T-cell (primary cell): ENCODE measurements around the gene MPC2. TPM values are rescaled to one million over a fixed set of nuclear protein-coding genes. Genes with fewer than 3 reads are reported as not detected.

ENCODE experiments used
- ATAC-seq, 4 experiments: fragments of 200-7000 bp in 3 of 4; fragments of 150-1000 bp in 1 of 4; cut with Tn5 transposase; replicated peaks in 1 of 4; 1 replicate in 3 of 4; 2 replicates in 1 of 4; pipeline ENCODE4 v1.10.0; 2021; ENCODE audit warnings: moderate library complexity in 3 of 4, mild to moderate bottlenecking in 2 of 4, moderate number of reproducible peaks in 1 of 4
- CTCF ChIA-PET, 2 donors: fragments of 300-600 bp; sonication (Branson Sonifier 250); formaldehyde crosslinking; loops; one replicate each; lab custom pipeline; 2022; ENCODE audit warnings: antibody characterized with exemption in 2 of 2; lab: Charles Lee
- POLR2A ChIA-PET, 2 donors: fragments of 300-600 bp; sonication (Branson Sonifier 250); formaldehyde crosslinking; loops; one replicate each; lab custom pipeline; 2022; ENCODE audit warnings: antibody characterized with exemption in 2 of 2; lab: Charles Lee
- DNase-seq, 35 experiments: peaks; one replicate each; pipeline versions ENCODE4 v3.0.0 to v3.0.0-alpha.2; 2013 to 2023
- H3K27ac ChIP-seq: one replicate; pipeline ENCODE4 v1.5.1; 2013; ENCODE audit warnings: low read length
- H3K27me3 ChIP-seq, 2 experiments: replicated peaks in 1 of 2; 1 replicate in 1 of 2; 2 replicates in 1 of 2; pipeline versions ENCODE4 v1.6.1 to v1.7.0; 2013; ENCODE audit warnings: low read length in 1 of 2, mixed read lengths in 1 of 2; ENCODE audit not compliant: control insufficient read depth in 2 of 2, insufficient read depth in 2 of 2; ENCODE audit errors: extremely low read depth in 1 of 2
- H3K36me3 ChIP-seq, 2 donors: 1 replicate in 1 of 2; 2 replicates in 1 of 2; pipeline versions ENCODE4 v1.6.1 to v1.7.0; 2013; ENCODE audit warnings: low read length in 1 of 2; ENCODE audit not compliant: control insufficient read depth in 2 of 2, insufficient read depth in 1 of 2; ENCODE audit errors: extremely low read depth in 1 of 2
- H3K4me1 ChIP-seq, 2 experiments: 1 replicate in 1 of 2; 2 replicates in 1 of 2; pipeline versions ENCODE4 v1.6.1 to v1.7.0; 2013; ENCODE audit warnings: low read length in 2 of 2, mixed read lengths in 1 of 2; ENCODE audit not compliant: insufficient read depth in 2 of 2, control insufficient read depth in 1 of 2; ENCODE audit errors: extremely low read depth in 1 of 2
- H3K4me3 ChIP-seq, 2 donors: 1 replicate in 1 of 2; 2 replicates in 1 of 2; pipeline versions ENCODE4 v1.5.1 to v1.7.0; 2013; ENCODE audit warnings: mild to moderate bottlenecking in 2 of 2, low read length in 1 of 2, moderate library complexity in 1 of 2; ENCODE audit not compliant: control insufficient read depth in 1 of 2; ENCODE audit errors: extremely low read depth in 1 of 2
- H3K9me3 ChIP-seq: 2 replicates; pipeline ENCODE4 v1.7.0; 2013
- H3K27ac Mint-ChIP-seq, 2 donors: one replicate each; pipeline ENCODE4 v1.8.0; 2020 to 2021; ENCODE audit warnings: mild to moderate bottlenecking in 2 of 2, mixed read lengths in 2 of 2
- H3K27me3 Mint-ChIP-seq, 2 donors: one replicate each; pipeline ENCODE4 v1.8.0; 2021 to 2022; ENCODE audit warnings: mixed read lengths in 2 of 2
- H3K36me3 Mint-ChIP-seq: one replicate; pipeline ENCODE4 v1.8.0; 2021; ENCODE audit warnings: mixed read lengths
- H3K4me1 Mint-ChIP-seq, 3 donors: one replicate each; pipeline ENCODE4 v1.8.0; 2020 to 2022; ENCODE audit warnings: mixed read lengths in 3 of 3, mild to moderate bottlenecking in 1 of 3
- H3K4me3 Mint-ChIP-seq, 3 donors: one replicate each; pipeline ENCODE4 v1.8.0; 2020 to 2022; ENCODE audit warnings: mild to moderate bottlenecking in 3 of 3, mixed read lengths in 3 of 3, moderate library complexity in 3 of 3
- H3K9me3 Mint-ChIP-seq, 3 donors: one replicate each; pipeline ENCODE4 v1.8.0; 2020 to 2022; ENCODE audit warnings: mixed read lengths in 3 of 3
- WGBS: methylation state at CpG from one replicate; pipeline ENCODE4 v1.1.5; 2013; ENCODE audit warnings: missing lambda C conversion rate; ENCODE audit not compliant: insufficient coverage; 5-methylcytosine and 5-hydroxymethylcytosine counted together
- total RNA-seq, 35 experiments: library from RNA in 6 of 35; stranded (reverse) in 6 of 35; fragments of 120-200 nt in 1 of 35; gene quantifications; one replicate each; pipeline versions ENCODE4 v1.2.1 to v1.2.4 and lab custom pipeline; 2013 to 2026

Gene MPC2
- total RNA-seq, 5 donors from 2014 or later (not counting 1 experiment from before 2014, with no cell fraction given) = 29.6 to 36.0 (median 33.1) TPM

DNA sequence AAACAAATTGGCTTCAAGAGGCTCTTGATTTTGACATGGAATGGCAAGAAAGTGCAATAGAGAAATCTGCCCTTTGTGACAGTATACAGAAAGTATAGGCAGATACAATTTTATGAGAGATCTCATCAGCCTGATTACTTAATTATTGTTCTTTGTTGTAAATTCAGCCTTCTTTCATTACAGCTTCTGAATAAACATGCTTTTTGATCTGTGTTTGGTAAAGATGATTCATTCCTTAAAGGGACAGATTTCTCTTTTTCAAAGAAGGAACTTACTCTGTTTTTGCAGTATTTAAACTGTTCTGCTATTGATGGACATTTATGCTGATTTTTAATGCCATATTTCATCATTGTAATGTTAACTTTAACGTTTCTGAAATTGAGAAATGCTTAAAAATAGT, 13.7 kb upstream of the MPC2 start:
- Histone ChIP-seq H3K36me3 (peaks cover 13 to 19% of the 10 kb centered on the region in 2 donors), H3K9me3 (no peaks in the 10 kb centered on the region), H3K4me3 (no peak overlapping the region), H3K27me3 (no peaks in the 10 kb centered on the region), H3K4me1 (peaks cover 0 to 5% of the 10 kb centered on the region in 2 experiments), H3K27ac (no peak overlapping the region)
- peaks cover 30% of the 10 kb centered on the region for H3K36me3 Mint-ChIP-seq
- WGBS = no CpG with 5 or more reads among the region's 1 CpG
- no peak overlapping the region for H3K27ac Mint-ChIP-seq
- ATAC-seq (no peak), DNase-seq (no peak)
- CTCF ChIA-PET = no interaction called here
- H3K4me1 Mint-ChIP-seq = peaks cover 38 to 52% (median 44%) of the 10 kb centered on the region in 3 donors
- H3K4me3 Mint-ChIP-seq = no peak overlapping the region
- no peaks in the 10 kb centered on the region for H3K27me3 Mint-ChIP-seq
- POLR2A ChIA-PET = no interaction called here
- H3K9me3 Mint-ChIP-seq = no peaks in the 10 kb centered on the region

DNA sequence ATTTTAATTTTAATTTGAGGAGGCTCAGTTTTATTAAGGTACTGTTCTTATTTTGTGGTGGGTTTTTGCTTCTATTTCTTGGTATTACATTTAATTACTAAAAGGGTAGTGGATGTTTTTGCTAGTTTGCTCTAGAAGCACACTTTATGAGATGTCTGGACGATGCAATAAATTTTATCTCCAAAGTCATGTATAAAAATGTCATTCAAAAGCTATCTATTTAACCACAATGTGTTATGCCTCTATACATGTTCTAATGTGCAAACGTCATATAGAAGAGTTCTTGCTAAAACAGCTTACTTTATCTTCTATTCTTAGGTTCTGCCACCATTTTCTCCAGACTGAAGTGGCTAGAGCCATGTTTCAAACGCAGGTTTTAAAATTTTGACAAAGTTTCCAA, 12.9 kb upstream of the MPC2 start:
- CTCF ChIA-PET = no interaction called here
- no peak for DNase-seq

DNA sequence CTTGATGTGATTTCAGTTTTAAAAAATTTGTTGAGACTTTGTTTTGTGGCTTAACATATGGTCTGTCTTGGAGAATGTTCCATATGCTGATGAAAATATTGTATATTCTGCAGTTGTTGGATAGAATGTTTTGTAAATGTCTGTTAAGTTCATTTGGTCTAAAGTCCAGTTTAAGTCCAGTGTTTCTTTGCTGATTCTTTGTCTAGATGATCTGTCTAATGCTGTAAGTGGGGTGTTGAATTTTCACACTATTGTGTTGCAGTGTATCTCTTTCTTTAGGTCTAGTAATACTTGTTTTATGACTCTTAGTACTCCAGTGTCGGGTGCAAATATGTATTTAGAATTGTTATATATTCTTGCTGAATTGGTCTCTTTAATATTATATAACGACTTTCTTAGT, 10.9 kb upstream of the MPC2 start:
- WGBS = no CpG with 5 or more reads among the region's 2 CpGs
- Histone ChIP-seq H3K4me3 (no peak overlapping the region), H3K27me3 (no peaks in the 10 kb centered on the region), H3K27ac (no peak overlapping the region), H3K36me3 (peaks cover 0 to 12% of the 10 kb centered on the region in 2 donors), H3K9me3 (no peaks in the 10 kb centered on the region), H3K4me1 (peaks cover 0 to 5% of the 10 kb centered on the region in 2 experiments)
- DNase-seq (no peak), ATAC-seq (no peak)
- CTCF ChIA-PET = no interaction called here
- no peaks in the 10 kb centered on the region for H3K27me3 Mint-ChIP-seq
- H3K9me3 Mint-ChIP-seq = peaks cover 0 to 4% (median 0%) of the 10 kb centered on the region in 3 donors
- peaks cover 22% of the 10 kb centered on the region for H3K36me3 Mint-ChIP-seq
- POLR2A ChIA-PET = no interaction called here
- no peak overlapping the region for H3K27ac Mint-ChIP-seq
- H3K4me3 Mint-ChIP-seq = no peak overlapping the region
- peaks cover 48 to 57% (median 50%) of the 10 kb centered on the region in 3 donors for H3K4me1 Mint-ChIP-seq

More for the DNA sequence above, 12.9 kb upstream of the MPC2 start:
- no peaks in the 10 kb centered on the region for H3K27me3 Mint-ChIP-seq
- H3K36me3 Mint-ChIP-seq = peaks cover 25% of the 10 kb centered on the region
- H3K9me3 ChIP-seq = no peaks in the 10 kb centered on the region
- ATAC-seq = no peak
- peaks cover 44 to 51% (median 45%) of the 10 kb centered on the region in 3 donors for H3K4me1 Mint-ChIP-seq
- POLR2A ChIA-PET = no interaction called here
- no peak overlapping the region for H3K27ac Mint-ChIP-seq
- 80% methylated on average over 1 of the region's 3 CpGs for whole genome bisulfite sequencing
- no peak overlapping the region for H3K27ac ChIP-seq
- H3K4me3 Mint-ChIP-seq = no peak overlapping the region
- peaks cover 9 to 16% of the 10 kb centered on the region in 2 donors for H3K36me3 ChIP-seq
- peaks cover 0 to 5% of the 10 kb centered on the region in 2 experiments for H3K4me1 ChIP-seq
- no peak overlapping the region for H3K4me3 ChIP-seq
- no peaks in the 10 kb centered on the region for H3K27me3 ChIP-seq
- H3K9me3 Mint-ChIP-seq = no peaks in the 10 kb centered on the region

DNA sequence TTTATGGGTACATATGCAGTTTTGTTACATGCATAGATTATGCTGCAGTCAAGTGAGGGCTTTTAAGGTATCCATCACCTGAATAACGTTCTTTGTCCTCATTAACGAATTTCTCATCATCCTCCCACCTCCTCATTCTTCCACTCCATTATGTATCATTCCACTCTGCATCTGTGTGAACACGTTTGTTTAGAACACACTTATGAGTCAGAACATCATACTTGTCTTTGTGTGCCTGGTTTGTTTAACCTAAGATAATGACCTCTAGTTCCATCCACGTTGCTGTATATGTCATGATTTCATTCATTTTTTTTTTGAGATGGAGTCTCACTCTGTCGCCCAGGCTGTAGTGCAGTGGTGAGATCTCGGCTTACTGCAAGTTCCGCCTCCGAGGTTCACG, 6.7 kb upstream of the MPC2 start:
- Histone ChIP-seq H3K27ac (no peak overlapping the region), H3K4me1 (peaks cover 0 to 9% of the 10 kb centered on the region in 2 experiments), H3K27me3 (no peaks in the 10 kb centered on the region), H3K9me3 (no peaks in the 10 kb centered on the region), H3K36me3 (no peaks in the 10 kb centered on the region), H3K4me3 (no peak overlapping the region)
- Mint-ChIP-seq H3K9me3 (peaks cover 0 to 4% (median 0%) of the 10 kb centered on the region in 3 donors), H3K36me3 (peaks cover 14% of the 10 kb centered on the region), H3K27ac (no peak overlapping the region), H3K4me1 (peaks cover 39 to 53% (median 53%) of the 10 kb centered on the region in 3 donors), H3K27me3 (no peaks in the 10 kb centered on the region), H3K4me3 (no peak overlapping the region)
- 100% methylated on average over 8 of the region's 9 CpGs for WGBS
- ChIA-PET POLR2A (no interaction called here), CTCF (no interaction called here)
- ATAC-seq = no peak
- DNase-seq = no peak

DNA sequence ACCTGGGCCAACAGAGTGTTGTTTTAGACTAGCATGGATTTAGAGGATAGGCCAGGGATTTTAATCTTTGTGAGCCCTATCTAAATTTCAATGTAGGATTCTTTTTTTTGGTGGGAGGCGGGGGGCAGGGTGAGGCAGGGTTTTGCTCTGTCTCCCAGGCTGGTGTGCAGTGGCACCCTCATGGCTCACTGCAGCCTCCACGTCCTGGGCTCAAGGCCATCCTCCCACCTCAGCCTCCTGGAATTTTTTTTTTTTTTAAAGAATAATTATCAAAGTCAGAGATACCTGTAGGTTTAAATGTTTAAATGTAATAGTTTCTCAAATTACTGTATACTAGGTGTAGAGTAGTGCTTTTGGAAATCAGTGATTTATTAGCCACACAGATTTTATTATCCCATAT, 3.4 kb upstream of the MPC2 start:
- no peaks in the 10 kb centered on the region for H3K9me3 ChIP-seq
- ChIA-PET CTCF (no interaction called here), POLR2A (no interaction called here)
- H3K4me3 ChIP-seq = no peak overlapping the region
- peaks cover 14% of the 10 kb centered on the region for H3K36me3 Mint-ChIP-seq
- WGBS = no CpG with 5 or more reads among the region's 2 CpGs
- no peak for ATAC-seq
- no peak overlapping the region for H3K27ac ChIP-seq
- H3K4me3 Mint-ChIP-seq = no peak overlapping the region
- H3K36me3 ChIP-seq = no peaks in the 10 kb centered on the region
- H3K27me3 Mint-ChIP-seq = no peaks in the 10 kb centered on the region
- H3K27ac Mint-ChIP-seq = no peak overlapping the region
- peaks cover 0 to 4% (median 0%) of the 10 kb centered on the region in 3 donors for H3K9me3 Mint-ChIP-seq
- no peaks in the 10 kb centered on the region for H3K27me3 ChIP-seq
- DNase-seq = no peak
- peaks cover 29 to 39% (median 36%) of the 10 kb centered on the region in 3 donors for H3K4me1 Mint-ChIP-seq
- H3K4me1 ChIP-seq = peaks cover 2 to 11% of the 10 kb centered on the region in 2 experiments

DNA sequence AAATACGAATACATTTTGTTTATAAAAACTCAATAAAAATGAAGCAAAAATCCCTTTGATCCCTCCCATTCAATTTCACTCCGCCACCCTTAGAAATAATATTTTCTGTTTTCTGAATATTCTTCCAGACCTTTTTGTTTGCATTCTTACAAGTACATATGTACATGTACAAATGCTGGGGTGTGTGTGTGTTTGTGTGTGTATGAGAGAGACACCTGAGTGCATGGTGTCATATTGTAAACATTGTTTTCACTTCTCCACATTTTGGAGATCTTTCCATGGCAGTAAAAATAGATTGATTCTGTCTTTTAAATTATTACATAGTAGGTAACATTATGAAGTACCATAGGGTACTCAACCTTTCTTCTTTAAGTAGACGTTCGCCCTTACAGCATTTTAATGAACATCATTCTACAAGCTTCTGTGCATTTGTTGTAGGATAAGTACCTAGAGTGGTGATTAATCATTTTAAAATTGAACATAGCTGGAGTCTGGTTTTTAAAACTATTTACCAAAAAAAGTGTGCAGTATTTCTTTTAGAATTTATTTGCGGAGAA, 1.3 kb upstream of the MPC2 start:
- Histone ChIP-seq H3K4me3 (no peak overlapping the region), H3K9me3 (no peaks in the 10 kb centered on the region), H3K27ac (no peak overlapping the region), H3K4me1 (peaks cover 6 to 25% of the 10 kb centered on the region in 2 experiments), H3K27me3 (no peaks in the 10 kb centered on the region), H3K36me3 (no peaks in the 10 kb centered on the region)
- DNase-seq (peak in 1 of 35 experiments; percentile 9), ATAC-seq (no peak)
- peak overlapping the region; percentile 87 to 96 (median 95) for H3K4me3 Mint-ChIP-seq
- ChIA-PET CTCF (no interaction called here), POLR2A (interaction anchor here in 1 of 2 donors (0.6 kb wide), 2 partner anchors 28 to 67 kb away, joined by 3 to 4 read pairs; no protein-coding TSS in a partner anchor)
- no peaks in the 10 kb centered on the region for H3K27me3 Mint-ChIP-seq
- WGBS = no CpG with 5 or more reads among the region's 5 CpGs
- no peaks in the 10 kb centered on the region for H3K9me3 Mint-ChIP-seq
- H3K4me1 Mint-ChIP-seq = peaks cover 36 to 51% (median 46%) of the 10 kb centered on the region in 3 donors
- H3K36me3 Mint-ChIP-seq = peaks cover 2% of the 10 kb centered on the region
- peak overlapping the region; percentile 79 to 96 for H3K27ac Mint-ChIP-seq
